Hepatocyte (in vitro differentiated cells): ENCODE results near the gene STK4.

Source experiments
- CTCF ChIP-seq: fragments of 200-600 bp; sonication (generic); IDR thresholded peaks from 2 replicates; pipeline ENCODE4 v1.5.1; 2016; ENCODE audit warnings: antibody characterized with exemption, mild to moderate bottlenecking; ENCODE audit not compliant: poor library complexity
- EZH2 ChIP-seq: fragments of 200-600 bp; sonication (generic); IDR thresholded peaks from 2 replicates; pipeline ENCODE4 v1.6.1; 2016; ENCODE audit warnings: antibody characterized with exemption, mild to moderate bottlenecking, borderline replicate concordance

DNA sequence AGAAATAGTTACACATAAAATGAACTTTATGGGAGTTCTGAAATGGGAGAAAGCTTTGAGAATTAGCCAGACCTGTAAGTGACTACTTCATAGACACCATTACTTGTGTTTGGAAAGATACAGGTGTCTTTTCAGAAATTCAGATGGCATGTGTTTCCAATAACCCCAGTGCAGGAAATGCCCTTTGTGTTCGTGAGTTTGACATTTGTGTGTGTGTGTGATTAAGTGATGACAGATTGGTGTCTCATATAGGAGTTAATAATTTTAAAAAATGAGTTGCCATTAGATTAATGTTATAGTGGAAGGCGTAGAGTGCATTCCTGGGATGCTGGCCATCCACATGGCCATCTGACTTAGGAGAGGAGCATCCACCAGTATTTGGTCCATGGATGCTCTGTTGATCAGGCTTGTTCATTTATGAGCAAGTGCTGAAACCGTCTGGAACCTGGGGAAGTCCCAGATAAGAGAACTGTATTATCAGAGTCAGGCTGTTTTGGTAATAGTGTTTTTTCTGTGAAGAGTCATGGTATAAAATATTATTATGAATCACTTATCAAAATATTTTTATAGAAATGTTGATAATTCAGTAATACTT is 3.1 kb downstream of the STK4 start:
- no peak for TF ChIP-seq CTCF
- no peak for TF ChIP-seq EZH2
